ENCODE results near the gene CNNM4.

The CNNM4 gene

GRCh38 chr2:96819876-96820511 is 59.3 kb downstream of the CNNM4 start:
- DNase-seq (ENCODE audit: low spot score) (no peak), ATAC-seq (ENCODE audit: low read depth) (no peak)
- TF ChIP-seq CTCF (IDR thresholded peaks at IDR 0.05; ENCODE audit: poor library complexity, severe bottlenecking), result peak; percentile 12
- Histone ChIP-seq H3K27ac (ENCODE audit: poor library complexity, severe bottlenecking) (no peak overlapping the region), H3K9me3 (ENCODE audit: severe bottlenecking) (no peaks in the 10 kb centered on the region), H3K4me3 (ENCODE audit: severe bottlenecking) (no peak overlapping the region), H3K36me3 (ENCODE audit: low read depth) (peaks cover 4% of the 10 kb centered on the region; the same call in 1 of the 2 replicates), H3K4me1 (ENCODE audit: insufficient read depth, poor library complexity, severe bottlenecking) (peaks cover 3% of the 10 kb centered on the region), H3K27me3 (ENCODE audit: insufficient read depth, poor library complexity, severe bottlenecking) (no peaks in the 10 kb centered on the region)

DNA sequence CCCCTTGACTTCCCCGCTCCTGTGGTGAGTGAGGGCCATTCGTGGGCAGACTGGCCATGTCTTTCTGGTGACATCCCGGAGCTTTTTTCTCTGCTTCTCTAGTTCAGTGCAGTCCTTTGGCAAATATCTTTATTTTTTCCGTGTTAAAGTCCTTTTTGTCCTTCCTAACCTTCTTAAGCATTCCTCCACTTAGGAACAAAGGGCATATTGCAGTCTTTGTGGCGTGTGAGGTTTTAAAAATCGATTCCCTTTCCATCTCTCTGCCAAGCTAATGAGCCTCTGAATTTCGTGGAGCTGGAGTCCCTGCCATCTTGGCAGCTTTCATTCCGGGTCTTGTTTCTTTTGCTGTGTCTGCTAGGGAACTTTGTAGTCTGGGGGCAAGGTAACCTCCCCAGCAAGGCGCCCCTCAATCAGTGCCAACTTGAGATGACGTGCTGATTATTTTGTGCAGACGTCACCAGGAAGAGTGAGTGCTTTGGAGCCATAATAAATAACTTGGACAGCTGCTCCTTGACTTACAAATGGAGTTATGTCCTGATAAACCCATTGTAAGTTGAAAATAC is 60.5 kb downstream of the CNNM4 start:
- H3K27me3 ChIP-seq (ENCODE audit: insufficient read depth, poor library complexity, severe bottlenecking), result no peaks in the 10 kb centered on the region
- peaks cover 3% of the 10 kb centered on the region for H3K4me1 ChIP-seq (ENCODE audit: insufficient read depth, poor library complexity, severe bottlenecking)
- no peaks in the 10 kb centered on the region for H3K9me3 ChIP-seq (ENCODE audit: severe bottlenecking)
- H3K27ac ChIP-seq (ENCODE audit: poor library complexity, severe bottlenecking), result no peak overlapping the region
- no peak for DNase-seq (ENCODE audit: low spot score)
- no peak overlapping the region for H3K4me3 ChIP-seq (ENCODE audit: severe bottlenecking)
- no peak for ATAC-seq (ENCODE audit: low read depth)
- peaks cover 7% of the 10 kb centered on the region; the same call in 1 of the 2 replicates for H3K36me3 ChIP-seq (ENCODE audit: low read depth)
- TF ChIP-seq CTCF (IDR thresholded peaks at IDR 0.05; ENCODE audit: poor library complexity, severe bottlenecking), result no peak

GRCh38 chr2:96822786-96823185 is 62.1 kb downstream of the CNNM4 start:
- H3K9me3 ChIP-seq (ENCODE audit: severe bottlenecking), result no peaks in the 10 kb centered on the region
- H3K27ac ChIP-seq (ENCODE audit: poor library complexity, severe bottlenecking), result no peak overlapping the region
- H3K27me3 ChIP-seq (ENCODE audit: insufficient read depth, poor library complexity, severe bottlenecking), result no peaks in the 10 kb centered on the region
- H3K4me1 ChIP-seq (ENCODE audit: insufficient read depth, poor library complexity, severe bottlenecking), result peaks cover 3% of the 10 kb centered on the region
- DNase-seq (ENCODE audit: low spot score) (no peak), ATAC-seq (ENCODE audit: low read depth) (no peak)
- H3K4me3 ChIP-seq (ENCODE audit: severe bottlenecking), result no peak overlapping the region
- TF ChIP-seq CTCF (IDR thresholded peaks at IDR 0.05; ENCODE audit: poor library complexity, severe bottlenecking), result no peak
- H3K36me3 ChIP-seq (ENCODE audit: low read depth), result peaks cover 7% of the 10 kb centered on the region; the same call in 1 of the 2 replicates

DNA sequence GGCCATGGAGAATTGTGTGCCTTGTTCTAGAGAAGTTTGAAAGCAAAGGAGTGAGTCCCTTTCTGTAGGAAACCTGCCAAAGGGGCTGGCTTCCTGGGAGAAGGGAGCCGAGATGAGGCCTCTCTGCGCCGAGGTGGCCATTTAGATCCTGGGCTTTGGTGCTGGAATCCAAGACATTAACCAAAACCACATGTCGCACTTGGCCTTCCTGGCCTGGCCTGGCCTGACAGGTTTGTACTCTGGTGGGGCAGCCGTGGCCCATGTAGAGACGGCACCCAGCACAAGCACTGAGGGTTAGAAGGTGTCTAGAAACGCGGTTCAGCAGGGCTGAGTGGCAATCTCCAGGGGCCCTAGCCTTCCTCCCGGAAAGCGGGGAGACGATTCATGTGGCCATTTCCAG is 62.5 kb downstream of the CNNM4 start:
- no peak overlapping the region for H3K4me3 ChIP-seq (ENCODE audit: severe bottlenecking)
- H3K4me1 ChIP-seq (ENCODE audit: insufficient read depth, poor library complexity, severe bottlenecking), result peaks cover 3% of the 10 kb centered on the region
- no peaks in the 10 kb centered on the region for H3K27me3 ChIP-seq (ENCODE audit: insufficient read depth, poor library complexity, severe bottlenecking)
- no peak for ATAC-seq (ENCODE audit: low read depth)
- no peak for DNase-seq (ENCODE audit: low spot score)
- no peaks in the 10 kb centered on the region for H3K9me3 ChIP-seq (ENCODE audit: severe bottlenecking)
- TF ChIP-seq CTCF (IDR thresholded peaks at IDR 0.05; ENCODE audit: poor library complexity, severe bottlenecking), result no peak
- H3K36me3 ChIP-seq (ENCODE audit: low read depth), result peaks cover 7% of the 10 kb centered on the region; the same call in 1 of the 2 replicates
- no peak overlapping the region for H3K27ac ChIP-seq (ENCODE audit: poor library complexity, severe bottlenecking)

All from RWPE2 (cell line).